ENCODE data around the gene CELSR1.
"Not testable (repeated sequence)": the region's sequence is repeated elsewhere in the genome, so short reads cannot be mapped to it uniquely, and the experiment has no call there.

Gene CELSR1

GRCh38 chr22:46417769-46418168 is 119.7 kb downstream of the CELSR1 start:
- no peak for DNase-seq (ENCODE audit: low read depth)

GRCh38 chr22:46416891-46417580 is 120.4 kb downstream of the CELSR1 start:
- no peak for DNase-seq (ENCODE audit: low read depth)

- DNase-seq (ENCODE audit: low read depth) = no peak
These were observed 120.9 kb downstream of the CELSR1 start for GRCh38 chr22:46416520-46416871.

GRCh38 chr22:46415776-46416519 is 121.5 kb downstream of the CELSR1 start:
- peak; percentile 5 for DNase-seq (ENCODE audit: low read depth)

GRCh38 chr22:46414704-46415103 is 122.7 kb downstream of the CELSR1 start:
- no peak for DNase-seq (ENCODE audit: low read depth)

GRCh38 chr22:46413725-46414379 is 123.6 kb downstream of the CELSR1 start:
- DNase-seq (ENCODE audit: low read depth) = no peak

- no peak for DNase-seq (ENCODE audit: low read depth)
These were observed 126.1 kb downstream of the CELSR1 start for GRCh38 chr22:46411347-46411746.

GRCh38 chr22:46410291-46410808 is 127.1 kb downstream of the CELSR1 start:
- no peak for DNase-seq (ENCODE audit: low read depth)

- no peak for DNase-seq (ENCODE audit: low read depth)
These were observed 127.7 kb downstream of the CELSR1 start for GRCh38 chr22:46409631-46410210.

- no peak for DNase-seq (ENCODE audit: low read depth)
These were observed 128.6 kb downstream of the CELSR1 start for GRCh38 chr22:46408568-46409506.

- DNase-seq (ENCODE audit: low read depth) = no peak
These were observed 129.7 kb downstream of the CELSR1 start for GRCh38 chr22:46407748-46408147.

- no peak for DNase-seq (ENCODE audit: low read depth)
These were observed 130.6 kb downstream of the CELSR1 start for GRCh38 chr22:46406791-46407190.

- no peak for DNase-seq (ENCODE audit: low read depth)
These were observed 131.1 kb downstream of the CELSR1 start for GRCh38 chr22:46406349-46406748.

- no peak for DNase-seq (ENCODE audit: low read depth)
These were observed 131.5 kb downstream of the CELSR1 start for GRCh38 chr22:46405901-46406300.

- not testable (repeated sequence) for DNase-seq (ENCODE audit: low read depth)
These were observed 133.5 kb downstream of the CELSR1 start for GRCh38 chr22:46403880-46404279.

GRCh38 chr22:46402505-46402904 is 134.9 kb downstream of the CELSR1 start:
- no peak for DNase-seq (ENCODE audit: low read depth)

- DNase-seq (ENCODE audit: low read depth) = no peak
These were observed 136.1 kb downstream of the CELSR1 start for GRCh38 chr22:46401370-46401769.

GRCh38 chr22:46399251-46400024 is 138.0 kb downstream of the CELSR1 start:
- DNase-seq (ENCODE audit: low read depth) = no peak

- DNase-seq (ENCODE audit: low read depth) = no peak
These were observed 139.5 kb downstream of the CELSR1 start for GRCh38 chr22:46397951-46398350.

GRCh38 chr22:46397514-46397913 is 139.9 kb downstream of the CELSR1 start:
- no peak for DNase-seq (ENCODE audit: low read depth)

GRCh38 chr22:46397049-46397448 is 140.4 kb downstream of the CELSR1 start:
- DNase-seq (ENCODE audit: low read depth) = not testable (repeated sequence)

Measured in EH (cell line).